Measurements from ENCODE around the gene PTPRD.

The PTPRD gene

GRCh38 chr9:10094563-10094962 lies 518.2 kb downstream of the PTPRD start:
- Histone ChIP-seq H3K4me3 (ENCODE audit: low read length) (no peak overlapping the region), H3K27ac (ENCODE audit: low read length) (no peak overlapping the region), H3K36me3 (ENCODE audit: control insufficient read depth, low read depth, low read length) (no peaks in the 10 kb centered on the region), H3K9me3 (ENCODE audit: control insufficient read depth, low read depth, low read length) (no peaks in the 10 kb centered on the region), H3K27me3 (ENCODE audit: control insufficient read depth, insufficient read depth, low read length) (no peaks in the 10 kb centered on the region), H3K9ac (ENCODE audit: low read length) (no peak overlapping the region), H3K4me1 (ENCODE audit: control insufficient read depth, low read depth, low read length) (no peaks in the 10 kb centered on the region)

- no peak overlapping the region for H3K4me3 ChIP-seq (ENCODE audit: low read length)
- no peaks in the 10 kb centered on the region for H3K9me3 ChIP-seq (ENCODE audit: control insufficient read depth, low read depth, low read length)
- no peaks in the 10 kb centered on the region for H3K36me3 ChIP-seq (ENCODE audit: control insufficient read depth, low read depth, low read length)
- H3K27ac ChIP-seq (ENCODE audit: low read length) = no peak overlapping the region
- no peak overlapping the region for H3K9ac ChIP-seq (ENCODE audit: low read length)
- H3K4me1 ChIP-seq (ENCODE audit: control insufficient read depth, low read depth, low read length) = peaks cover 11% of the 10 kb centered on the region
- no peaks in the 10 kb centered on the region for H3K27me3 ChIP-seq (ENCODE audit: control insufficient read depth, insufficient read depth, low read length)
Measured at GRCh38 chr9:10080012-10080411, 532.8 kb downstream of the PTPRD start.

- H3K9me3 ChIP-seq (ENCODE audit: control insufficient read depth, low read depth, low read length) = no peaks in the 10 kb centered on the region
- H3K4me1 ChIP-seq (ENCODE audit: control insufficient read depth, low read depth, low read length) = peaks cover 11% of the 10 kb centered on the region
- no peak overlapping the region for H3K4me3 ChIP-seq (ENCODE audit: low read length)
- H3K9ac ChIP-seq (ENCODE audit: low read length) = no peak overlapping the region
- no peak overlapping the region for H3K27ac ChIP-seq (ENCODE audit: low read length)
- H3K36me3 ChIP-seq (ENCODE audit: control insufficient read depth, low read depth, low read length) = no peaks in the 10 kb centered on the region
- H3K27me3 ChIP-seq (ENCODE audit: control insufficient read depth, insufficient read depth, low read length) = no peaks in the 10 kb centered on the region
Measured at GRCh38 chr9:10079284-10079964, 533.4 kb downstream of the PTPRD start.

- no peaks in the 10 kb centered on the region for H3K27me3 ChIP-seq (ENCODE audit: control insufficient read depth, insufficient read depth, low read length)
- H3K36me3 ChIP-seq (ENCODE audit: control insufficient read depth, low read depth, low read length) = no peaks in the 10 kb centered on the region
- no peak overlapping the region for H3K27ac ChIP-seq (ENCODE audit: low read length)
- H3K4me3 ChIP-seq (ENCODE audit: low read length) = no peak overlapping the region
- no peaks in the 10 kb centered on the region for H3K4me1 ChIP-seq (ENCODE audit: control insufficient read depth, low read depth, low read length)
- no peak overlapping the region for H3K9ac ChIP-seq (ENCODE audit: low read length)
- no peaks in the 10 kb centered on the region for H3K9me3 ChIP-seq (ENCODE audit: control insufficient read depth, low read depth, low read length)
Measured at GRCh38 chr9:10071579-10071978, 541.2 kb downstream of the PTPRD start.

- Histone ChIP-seq H3K36me3 (ENCODE audit: control insufficient read depth, low read depth, low read length) (no peaks in the 10 kb centered on the region), H3K27ac (ENCODE audit: low read length) (no peak overlapping the region), H3K27me3 (ENCODE audit: control insufficient read depth, insufficient read depth, low read length) (no peaks in the 10 kb centered on the region), H3K4me3 (ENCODE audit: low read length) (no peak overlapping the region), H3K9ac (ENCODE audit: low read length) (no peak overlapping the region), H3K4me1 (ENCODE audit: control insufficient read depth, low read depth, low read length) (no peaks in the 10 kb centered on the region), H3K9me3 (ENCODE audit: control insufficient read depth, low read depth, low read length) (no peaks in the 10 kb centered on the region)
Measured at GRCh38 chr9:10062629-10063395, 550.0 kb downstream of the PTPRD start.

GRCh38 chr9:10059044-10059443 lies 553.8 kb downstream of the PTPRD start:
- Histone ChIP-seq H3K4me3 (ENCODE audit: low read length) (no peak overlapping the region), H3K27ac (ENCODE audit: low read length) (no peak overlapping the region), H3K36me3 (ENCODE audit: control insufficient read depth, low read depth, low read length) (no peaks in the 10 kb centered on the region), H3K27me3 (ENCODE audit: control insufficient read depth, insufficient read depth, low read length) (no peaks in the 10 kb centered on the region), H3K4me1 (ENCODE audit: control insufficient read depth, low read depth, low read length) (no peaks in the 10 kb centered on the region), H3K9ac (ENCODE audit: low read length) (no peak overlapping the region), H3K9me3 (ENCODE audit: control insufficient read depth, low read depth, low read length) (no peaks in the 10 kb centered on the region)

- H3K27ac ChIP-seq (ENCODE audit: low read length) = no peak overlapping the region
- no peaks in the 10 kb centered on the region for H3K4me1 ChIP-seq (ENCODE audit: control insufficient read depth, low read depth, low read length)
- peaks cover 9% of the 10 kb centered on the region for H3K27me3 ChIP-seq (ENCODE audit: control insufficient read depth, insufficient read depth, low read length)
Measured at GRCh38 chr9:10055886-10056395, 556.9 kb downstream of the PTPRD start.

GRCh38 chr9:10054456-10054855 lies 558.3 kb downstream of the PTPRD start:
- Histone ChIP-seq H3K27me3 (ENCODE audit: control insufficient read depth, insufficient read depth, low read length) (peaks cover 9% of the 10 kb centered on the region), H3K4me1 (ENCODE audit: control insufficient read depth, low read depth, low read length) (no peaks in the 10 kb centered on the region), H3K9ac (ENCODE audit: low read length) (no peak overlapping the region), H3K36me3 (ENCODE audit: control insufficient read depth, low read depth, low read length) (no peaks in the 10 kb centered on the region), H3K4me3 (ENCODE audit: low read length) (no peak overlapping the region), H3K9me3 (ENCODE audit: control insufficient read depth, low read depth, low read length) (no peaks in the 10 kb centered on the region), H3K27ac (ENCODE audit: low read length) (no peak overlapping the region)

More at GRCh38 chr9:10055886-10056395, 556.9 kb downstream of the PTPRD start:
- H3K36me3 ChIP-seq (ENCODE audit: control insufficient read depth, low read depth, low read length) = no peaks in the 10 kb centered on the region
- no peak overlapping the region for H3K4me3 ChIP-seq (ENCODE audit: low read length)
- no peaks in the 10 kb centered on the region for H3K9me3 ChIP-seq (ENCODE audit: control insufficient read depth, low read depth, low read length)
- H3K9ac ChIP-seq (ENCODE audit: low read length) = no peak overlapping the region

- H3K4me3 ChIP-seq (ENCODE audit: low read length) = no peak overlapping the region
- peaks cover 9% of the 10 kb centered on the region for H3K27me3 ChIP-seq (ENCODE audit: control insufficient read depth, insufficient read depth, low read length)
- no peaks in the 10 kb centered on the region for H3K9me3 ChIP-seq (ENCODE audit: control insufficient read depth, low read depth, low read length)
- H3K27ac ChIP-seq (ENCODE audit: low read length) = no peak overlapping the region
- no peaks in the 10 kb centered on the region for H3K36me3 ChIP-seq (ENCODE audit: control insufficient read depth, low read depth, low read length)
- no peak overlapping the region for H3K9ac ChIP-seq (ENCODE audit: low read length)
- no peaks in the 10 kb centered on the region for H3K4me1 ChIP-seq (ENCODE audit: control insufficient read depth, low read depth, low read length)
Measured at GRCh38 chr9:10052916-10053315, 559.9 kb downstream of the PTPRD start.

- H3K9me3 ChIP-seq (ENCODE audit: control insufficient read depth, low read depth, low read length) = no peaks in the 10 kb centered on the region
- no peak overlapping the region for H3K27ac ChIP-seq (ENCODE audit: low read length)
- no peak overlapping the region for H3K9ac ChIP-seq (ENCODE audit: low read length)
- H3K36me3 ChIP-seq (ENCODE audit: control insufficient read depth, low read depth, low read length) = no peaks in the 10 kb centered on the region
- no peak overlapping the region for H3K4me3 ChIP-seq (ENCODE audit: low read length)
- H3K4me1 ChIP-seq (ENCODE audit: control insufficient read depth, low read depth, low read length) = no peaks in the 10 kb centered on the region
- H3K27me3 ChIP-seq (ENCODE audit: control insufficient read depth, insufficient read depth, low read length) = peaks cover 9% of the 10 kb centered on the region
Measured at GRCh38 chr9:10052181-10052580, 560.6 kb downstream of the PTPRD start.

GRCh38 chr9:10050016-10050415 lies 562.8 kb downstream of the PTPRD start:
- Histone ChIP-seq H3K4me1 (ENCODE audit: control insufficient read depth, low read depth, low read length) (no peaks in the 10 kb centered on the region), H3K4me3 (ENCODE audit: low read length) (no peak overlapping the region), H3K27me3 (ENCODE audit: control insufficient read depth, insufficient read depth, low read length) (peaks cover 9% of the 10 kb centered on the region), H3K9me3 (ENCODE audit: control insufficient read depth, low read depth, low read length) (no peaks in the 10 kb centered on the region), H3K9ac (ENCODE audit: low read length) (no peak overlapping the region), H3K27ac (ENCODE audit: low read length) (no peak overlapping the region), H3K36me3 (ENCODE audit: control insufficient read depth, low read depth, low read length) (no peaks in the 10 kb centered on the region)

- Histone ChIP-seq H3K36me3 (ENCODE audit: control insufficient read depth, low read depth, low read length) (no peaks in the 10 kb centered on the region), H3K27me3 (ENCODE audit: control insufficient read depth, insufficient read depth, low read length) (peaks cover 9% of the 10 kb centered on the region), H3K9ac (ENCODE audit: low read length) (no peak overlapping the region), H3K4me3 (ENCODE audit: low read length) (no peak overlapping the region), H3K9me3 (ENCODE audit: control insufficient read depth, low read depth, low read length) (no peaks in the 10 kb centered on the region), H3K27ac (ENCODE audit: low read length) (no peak overlapping the region), H3K4me1 (ENCODE audit: control insufficient read depth, low read depth, low read length) (no peaks in the 10 kb centered on the region)
Measured at GRCh38 chr9:10048994-10049393, 563.8 kb downstream of the PTPRD start.
